Neural cell (in vitro differentiated cells): ENCODE data around the gene CELA3B. TPM values are rescaled to one million over a fixed set of nuclear protein-coding genes. Genes with fewer than 3 reads are reported as not detected.

ENCODE experiments used
- H2AFZ ChIP-seq: fragments of 200-600, 300-800 bp; sonication (generic), shearing (Covaris generic); 2 replicates; pipeline ENCODE4 v1.6.0; 2014; ENCODE audit warnings: low read depth, mild to moderate bottlenecking, antibody characterized with exemption, low read length, moderate library complexity
- H3F3A ChIP-seq: fragments of 200-600 bp; shearing (Covaris generic); 2 replicates; pipeline ENCODE4 v1.6.1; 2016; ENCODE audit warnings: mild to moderate bottlenecking, moderate library complexity, mixed read lengths, antibody characterized with exemption, low read length; ENCODE audit not compliant: insufficient read depth, poor library complexity, severe bottlenecking
- H3K27ac ChIP-seq: fragments of 200-600, 300-800 bp; sonication (generic), shearing (Covaris generic); 2 replicates; pipeline ENCODE4 v1.5.1; 2014; ENCODE audit warnings: mild to moderate bottlenecking, low read length, moderate library complexity
- H3K27me3 ChIP-seq: fragments of 300-800, 200-600 bp; sonication (generic), shearing (Covaris generic); 2 replicates; pipeline ENCODE4 v1.6.0; 2014; ENCODE audit warnings: mild to moderate bottlenecking, low read depth, low read length, moderate library complexity; ENCODE audit not compliant: insufficient read depth
- H3K36me3 ChIP-seq: fragments of 300-800, 200-600 bp; sonication (generic), shearing (Covaris generic); 2 replicates; pipeline ENCODE4 v1.5.1; 2014; ENCODE audit warnings: mild to moderate bottlenecking, antibody characterized with exemption, low read length, moderate library complexity; ENCODE audit not compliant: insufficient read depth
- H3K4me2 ChIP-seq: fragments of 300-800, 200-600 bp; sonication (generic), shearing (Covaris generic); 2 replicates; pipeline ENCODE4 v1.6.0; 2014; ENCODE audit warnings: mild to moderate bottlenecking, low read length
- H3K4me3 ChIP-seq: fragments of 300-800, 200-600 bp; sonication (generic), shearing (Covaris generic); 2 replicates; pipeline ENCODE4 v1.5.1; 2014; ENCODE audit warnings: mild to moderate bottlenecking, low read length, moderate library complexity
- H3K79me2 ChIP-seq: fragments of 200-600 bp; shearing (Covaris generic); replicated peaks from 2 replicates; pipeline ENCODE4 v1.6.0; 2014; ENCODE audit warnings: mild to moderate bottlenecking, low read length, moderate library complexity; ENCODE audit not compliant: insufficient read depth
- H3K9ac ChIP-seq: fragments of 300-800, 200-600 bp; sonication (generic), shearing (Covaris generic); 2 replicates; pipeline ENCODE4 v1.6.1; 2016; ENCODE audit warnings: mild to moderate bottlenecking, low read length, mixed read lengths
- H3K9me2 ChIP-seq: fragments of 200-600 bp; shearing (Covaris generic); 2 replicates; pipeline ENCODE4 v1.6.1; 2016; ENCODE audit warnings: mild to moderate bottlenecking, low read length, mixed read lengths; ENCODE audit not compliant: insufficient read depth
- H3K9me3 ChIP-seq: fragments of 200-600, 300-800 bp; sonication (generic), shearing (Covaris generic); 2 replicates; pipeline ENCODE4 v1.6.1; 2016; ENCODE audit warnings: mild to moderate bottlenecking, mixed run types, low read length, moderate library complexity, mixed read lengths
- H4K20me1 ChIP-seq: fragments of 200-600 bp; shearing (Covaris generic); 2 replicates; pipeline ENCODE4 v1.6.1; 2016; ENCODE audit warnings: mild to moderate bottlenecking, mixed run types; ENCODE audit not compliant: insufficient read depth
- EP300 ChIP-seq: fragments of 450-650 bp; conservative IDR thresholded peaks from 2 replicates; pipeline ENCODE4 v1.6.1; 2014; ENCODE audit warnings: antibody characterized with exemption, mild to moderate bottlenecking, moderate library complexity; ENCODE audit not compliant: poor library complexity, severe bottlenecking
- EZH2 ChIP-seq: fragments of 200-600, 300-800 bp; shearing (Covaris generic), sonication (generic); IDR thresholded peaks from 2 replicates; pipeline ENCODE4 v1.6.1; 2014; ENCODE audit warnings: antibody characterized with exemption, low read length, borderline replicate concordance, mild to moderate bottlenecking; ENCODE audit not compliant: insufficient read depth, poor library complexity, severe bottlenecking
- MXI1 ChIP-seq: fragments of 450-650 bp; conservative IDR thresholded peaks from 2 replicates; pipeline ENCODE4 v1.6.1; 2014; ENCODE audit warnings: antibody characterized with exemption, mild to moderate bottlenecking; ENCODE audit not compliant: poor library complexity, severe bottlenecking
- POLR2AphosphoS5 ChIP-seq: IDR thresholded peaks from 2 replicates; pipeline ENCODE4 v1.6.1; 2012
- RAD21 ChIP-seq: fragments of 450-650 bp; conservative IDR thresholded peaks from 2 replicates; pipeline ENCODE4 v1.6.1; 2014; ENCODE audit warnings: antibody characterized with exemption, mild to moderate bottlenecking, moderate library complexity
- REST ChIP-seq: IDR thresholded peaks from 2 replicates; pipeline ENCODE4 v1.6.1; 2012; ENCODE audit warnings: borderline replicate concordance
- SMC3 ChIP-seq: fragments of 450-650 bp; conservative IDR thresholded peaks from 2 replicates; pipeline ENCODE4 v1.6.1; 2014; ENCODE audit warnings: antibody characterized with exemption, mild to moderate bottlenecking, moderate library complexity; ENCODE audit not compliant: poor library complexity
- TAF1 ChIP-seq: IDR thresholded peaks from 2 replicates; pipeline ENCODE4 v1.6.1; 2012; ENCODE audit warnings: low read depth
- polyA plus RNA-seq: library from polyadenylated mRNA; depleted of rRNA; stranded (reverse); fragments of >200 nt; gene quantifications from 2 replicates; pipeline ENCODE4 v1.2.3, GENCODE V29; 2014
- TF ChIP-seq, protein P1 (sequence below): fragments of 450-650 bp; IDR thresholded peaks from 2 replicates; pipeline ENCODE4 v1.5.1; 2014; ENCODE audit warnings: antibody characterized with exemption, mild to moderate bottlenecking, moderate library complexity; ENCODE audit not compliant: poor library complexity, severe bottlenecking

Gene CELA3B
- polyA plus RNA-seq, 1 donor from 2014 or later, result not detected

- no peak overlapping the region for H3K9ac ChIP-seq
- no peak overlapping the region for H3K4me3 ChIP-seq
Observed at GRCh38 chr1:21933397-21934248, 43.2 kb upstream of the CELA3B start.

DNA sequence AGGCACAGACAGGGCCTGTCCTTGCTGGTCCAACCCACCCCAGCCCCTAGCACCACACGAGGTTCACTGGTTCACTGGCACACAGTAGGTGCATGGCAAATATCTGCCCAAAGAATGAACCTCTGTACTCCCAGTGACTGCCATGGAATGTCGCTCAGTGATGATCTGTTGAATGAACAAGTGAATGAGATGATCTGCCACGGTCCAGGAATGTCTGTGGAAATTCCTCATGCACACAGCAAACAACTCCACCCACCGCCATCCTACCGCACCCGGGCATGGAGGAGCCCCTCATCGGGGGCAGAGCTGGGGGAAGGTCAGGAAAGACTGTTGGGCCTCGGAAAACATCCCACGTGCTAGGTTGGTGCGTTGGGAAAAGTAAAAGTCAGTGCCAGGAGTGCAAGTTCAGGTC is 41.4 kb upstream of the CELA3B start:
- Histone ChIP-seq H3K4me3 (no peak overlapping the region), H3K36me3 (no peaks in the 10 kb centered on the region), H3K27me3 (no peaks in the 10 kb centered on the region), H3K79me2 (no peaks in the 10 kb centered on the region), H2AFZ (no peak overlapping the region), H3K9me3 (no peaks in the 10 kb centered on the region), H3K27ac (no peak overlapping the region), H4K20me1 (no peaks in the 10 kb centered on the region), H3K9me2 (no peaks in the 10 kb centered on the region), H3K9ac (no peak overlapping the region), H3F3A (no peaks in the 10 kb centered on the region), H3K4me2 (no peak overlapping the region)
- TF ChIP-seq MXI1, result no peak

More at GRCh38 chr1:21933397-21934248, 43.2 kb upstream of the CELA3B start:
- H3K36me3 ChIP-seq, result no peaks in the 10 kb centered on the region
- H3F3A ChIP-seq, result no peaks in the 10 kb centered on the region
- TF ChIP-seq EP300 (no peak), EZH2 (no peak), RAD21 (no peak), TAF1 (no peak), POLR2AphosphoS5 (no peak), REST (no peak), SMC3 (no peak), MXI1 (no peak)
- TF ChIP-seq, protein P1, sequence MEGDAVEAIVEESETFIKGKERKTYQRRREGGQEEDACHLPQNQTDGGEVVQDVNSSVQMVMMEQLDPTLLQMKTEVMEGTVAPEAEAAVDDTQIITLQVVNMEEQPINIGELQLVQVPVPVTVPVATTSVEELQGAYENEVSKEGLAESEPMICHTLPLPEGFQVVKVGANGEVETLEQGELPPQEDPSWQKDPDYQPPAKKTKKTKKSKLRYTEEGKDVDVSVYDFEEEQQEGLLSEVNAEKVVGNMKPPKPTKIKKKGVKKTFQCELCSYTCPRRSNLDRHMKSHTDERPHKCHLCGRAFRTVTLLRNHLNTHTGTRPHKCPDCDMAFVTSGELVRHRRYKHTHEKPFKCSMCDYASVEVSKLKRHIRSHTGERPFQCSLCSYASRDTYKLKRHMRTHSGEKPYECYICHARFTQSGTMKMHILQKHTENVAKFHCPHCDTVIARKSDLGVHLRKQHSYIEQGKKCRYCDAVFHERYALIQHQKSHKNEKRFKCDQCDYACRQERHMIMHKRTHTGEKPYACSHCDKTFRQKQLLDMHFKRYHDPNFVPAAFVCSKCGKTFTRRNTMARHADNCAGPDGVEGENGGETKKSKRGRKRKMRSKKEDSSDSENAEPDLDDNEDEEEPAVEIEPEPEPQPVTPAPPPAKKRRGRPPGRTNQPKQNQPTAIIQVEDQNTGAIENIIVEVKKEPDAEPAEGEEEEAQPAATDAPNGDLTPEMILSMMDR, result no peak
- no peak overlapping the region for H3K4me2 ChIP-seq
- H4K20me1 ChIP-seq, result no peaks in the 10 kb centered on the region
- H3K9me3 ChIP-seq, result no peaks in the 10 kb centered on the region
- H2AFZ ChIP-seq, result no peak overlapping the region
- H3K9me2 ChIP-seq, result no peaks in the 10 kb centered on the region
- no peaks in the 10 kb centered on the region for H3K27me3 ChIP-seq
- no peaks in the 10 kb centered on the region for H3K79me2 ChIP-seq
- no peak overlapping the region for H3K27ac ChIP-seq
